GM19035 (cell line): ENCODE data around the gene QSOX1.

ENCODE experiments used
- ATAC-seq: cut with Tn5 transposase; IDR thresholded peaks from one replicate; pipeline ENCODE4 v1.9.1; 2021; ENCODE audit not compliant: unreplicated experiment

The QSOX1 gene

DNA sequence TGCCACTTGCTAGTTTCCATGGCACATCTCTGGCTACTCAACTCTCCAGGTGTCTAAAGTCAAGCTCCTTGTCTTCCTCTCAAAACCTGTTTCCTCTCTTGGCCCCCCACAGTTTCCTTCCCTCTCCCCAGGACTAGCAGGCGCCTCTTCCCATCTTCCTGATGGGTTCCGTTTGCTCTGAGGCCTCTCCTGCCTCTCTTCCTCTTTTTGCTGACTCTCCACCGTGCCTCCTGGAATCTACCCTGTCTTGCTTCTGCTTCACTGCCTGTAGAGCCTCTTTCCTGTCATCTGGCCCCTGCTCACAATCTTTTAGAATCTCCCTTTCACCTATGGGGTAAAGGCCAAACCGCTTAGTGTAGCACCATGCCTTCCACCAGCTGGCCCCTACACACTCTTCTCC, 53.6 kb downstream of the QSOX1 start:
- no peak for ATAC-seq

- ATAC-seq: no peak
Observed at GRCh38 chr1:180210008-180210620, 55.4 kb downstream of the QSOX1 start.

GRCh38 chr1:180211156-180211859, 56.6 kb downstream of the QSOX1 start:
- no peak for ATAC-seq

DNA sequence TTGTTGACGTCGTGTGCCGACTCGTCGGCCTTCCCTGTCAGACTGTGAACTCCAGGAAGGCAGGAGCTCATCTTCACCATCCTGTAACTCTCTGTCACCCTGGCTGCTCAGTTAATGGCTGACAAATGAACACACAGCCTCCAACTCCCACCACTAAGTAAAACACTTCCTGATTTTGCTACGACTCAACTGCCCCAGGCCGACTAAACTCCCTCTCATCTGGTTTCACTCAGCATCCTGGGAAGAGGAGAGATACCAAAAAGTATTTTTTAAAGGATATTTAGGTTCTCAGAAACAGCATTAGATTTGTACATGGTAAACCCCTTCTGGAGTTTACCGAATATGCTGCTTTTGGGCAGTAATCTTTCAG, 57.2 kb downstream of the QSOX1 start:
- no peak for ATAC-seq

GRCh38 chr1:180213401-180214170, 58.9 kb downstream of the QSOX1 start:
- ATAC-seq: no peak

DNA sequence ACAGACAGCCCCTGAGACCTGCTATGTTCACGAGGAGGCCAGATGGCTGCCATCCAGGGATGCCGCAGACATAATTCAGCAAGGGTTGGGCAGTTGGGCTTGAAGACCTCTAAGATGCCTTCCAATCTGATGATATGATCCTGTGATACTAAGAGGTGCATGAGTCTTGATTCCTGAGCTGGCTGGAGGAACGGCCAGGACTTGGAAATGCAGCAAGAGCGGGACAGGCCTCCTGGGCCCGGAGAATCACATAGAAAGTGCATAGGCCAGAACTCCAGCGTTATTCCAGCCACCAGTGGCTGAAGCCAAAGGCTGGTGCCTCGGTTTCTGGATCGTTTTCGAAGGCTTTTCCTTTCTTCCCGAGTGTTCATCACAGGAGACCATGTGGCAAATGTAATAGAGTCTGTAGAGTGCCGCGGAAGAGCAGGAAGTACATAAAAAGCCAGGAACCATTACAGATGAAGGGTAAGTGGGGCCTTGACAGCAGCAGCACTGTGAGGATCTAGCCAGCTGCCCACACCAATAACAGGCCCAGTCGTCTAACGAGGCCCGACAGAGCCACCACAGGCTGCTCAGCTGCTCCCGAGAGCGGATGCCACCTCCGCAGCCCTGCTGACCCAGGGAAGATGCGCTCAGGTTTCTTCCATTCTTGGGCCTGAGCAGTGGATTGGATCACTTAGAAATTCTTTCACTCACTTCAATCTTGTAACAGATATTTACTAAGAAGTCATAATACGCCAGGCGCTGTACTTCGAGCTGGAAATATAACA, 61.4 kb downstream of the QSOX1 start:
- ATAC-seq: no peak

DNA sequence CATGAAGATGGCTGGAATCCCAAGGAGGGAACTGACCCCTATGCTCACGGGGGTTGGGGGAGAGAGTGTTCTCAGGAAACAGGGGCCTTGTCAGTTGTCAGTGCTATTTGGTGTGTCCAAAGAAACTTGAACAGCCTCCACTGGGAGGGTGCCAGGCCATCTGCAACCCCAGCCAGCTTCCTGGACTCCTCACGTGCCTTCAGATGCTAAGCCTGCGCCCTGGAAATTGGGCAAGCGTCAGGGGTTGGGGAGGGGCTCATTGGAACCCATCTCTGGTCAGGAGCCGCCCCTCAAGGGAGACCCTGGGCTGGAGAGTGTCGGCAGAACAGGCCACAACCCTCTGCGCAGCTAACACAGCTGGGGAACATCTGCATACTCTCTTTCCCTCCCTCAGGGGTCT, 62.3 kb downstream of the QSOX1 start:
- no peak for ATAC-seq

DNA sequence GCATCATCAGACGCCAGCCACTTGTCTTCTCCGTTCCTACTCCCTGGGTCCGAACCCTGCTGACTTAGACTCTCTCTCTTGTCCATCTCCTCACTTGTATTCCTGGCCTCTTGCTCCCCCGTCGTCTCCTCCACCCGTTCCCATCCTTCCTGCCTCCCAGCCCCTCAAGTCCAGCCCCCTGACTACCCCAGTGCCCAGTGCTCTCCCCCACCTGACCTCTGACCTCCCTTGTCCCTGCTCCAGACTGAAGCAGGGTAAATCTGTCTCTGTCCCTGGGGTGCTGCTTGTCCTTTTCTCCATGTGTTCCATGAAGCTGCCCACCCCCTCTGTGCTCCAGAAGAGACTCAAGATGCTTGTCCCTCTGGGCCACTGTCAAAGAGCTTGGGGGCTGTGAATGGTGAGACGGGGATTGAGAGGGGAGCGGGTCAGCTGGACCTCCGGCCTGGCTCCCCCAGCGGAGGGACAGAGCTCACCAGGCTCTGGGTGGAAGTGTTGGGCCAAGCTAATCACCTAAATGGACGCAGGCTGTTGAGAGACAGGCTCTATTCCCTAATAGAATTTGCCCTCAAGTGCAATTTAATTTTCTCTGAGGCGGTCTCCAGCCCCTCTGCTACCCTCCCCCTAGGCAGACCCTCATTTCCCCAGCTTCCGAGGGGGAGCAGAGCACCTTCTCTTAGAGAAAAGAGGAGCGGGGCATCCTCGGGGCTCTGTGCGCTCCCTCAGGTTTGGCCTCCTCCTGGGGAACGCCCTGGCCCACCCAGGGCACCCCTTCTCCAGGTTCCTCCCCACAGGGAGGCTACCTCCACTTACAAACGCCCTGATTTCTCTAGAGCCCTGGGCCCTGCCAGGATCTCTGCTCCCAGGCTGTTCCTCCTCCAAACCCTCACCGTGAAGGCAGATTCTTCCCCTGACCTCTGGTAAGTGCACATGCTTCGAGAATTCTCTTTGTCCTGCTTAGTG, 64.4 kb downstream of the QSOX1 start:
- no peak for ATAC-seq

- ATAC-seq: no peak
Observed at GRCh38 chr1:180219776-180220175, 65.1 kb downstream of the QSOX1 start.

- no peak for ATAC-seq
Observed at GRCh38 chr1:180221462-180221861, 66.8 kb downstream of the QSOX1 start.

DNA sequence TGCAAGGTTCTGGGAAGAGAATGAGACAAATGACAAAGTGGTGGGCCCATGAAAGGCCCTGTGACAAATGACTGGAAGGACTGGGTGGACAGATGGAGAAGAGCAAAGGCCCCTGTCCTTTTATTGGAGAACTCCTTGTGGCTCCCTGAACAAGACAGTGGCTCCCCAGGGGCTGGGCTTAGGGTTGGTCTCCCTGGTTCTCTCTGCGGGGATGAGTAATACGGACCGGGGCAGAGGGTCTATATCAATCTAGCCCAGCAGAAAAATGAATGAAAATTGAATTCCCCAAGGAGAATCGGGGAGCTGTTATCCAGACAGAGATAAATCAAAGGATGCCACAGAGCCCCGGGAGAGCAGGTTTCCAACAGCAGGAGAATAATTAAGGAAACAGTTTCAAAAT, 70.2 kb downstream of the QSOX1 start:
- ATAC-seq: no peak

- no peak for ATAC-seq
Observed at GRCh38 chr1:180225403-180225802, 70.7 kb downstream of the QSOX1 start.

DNA sequence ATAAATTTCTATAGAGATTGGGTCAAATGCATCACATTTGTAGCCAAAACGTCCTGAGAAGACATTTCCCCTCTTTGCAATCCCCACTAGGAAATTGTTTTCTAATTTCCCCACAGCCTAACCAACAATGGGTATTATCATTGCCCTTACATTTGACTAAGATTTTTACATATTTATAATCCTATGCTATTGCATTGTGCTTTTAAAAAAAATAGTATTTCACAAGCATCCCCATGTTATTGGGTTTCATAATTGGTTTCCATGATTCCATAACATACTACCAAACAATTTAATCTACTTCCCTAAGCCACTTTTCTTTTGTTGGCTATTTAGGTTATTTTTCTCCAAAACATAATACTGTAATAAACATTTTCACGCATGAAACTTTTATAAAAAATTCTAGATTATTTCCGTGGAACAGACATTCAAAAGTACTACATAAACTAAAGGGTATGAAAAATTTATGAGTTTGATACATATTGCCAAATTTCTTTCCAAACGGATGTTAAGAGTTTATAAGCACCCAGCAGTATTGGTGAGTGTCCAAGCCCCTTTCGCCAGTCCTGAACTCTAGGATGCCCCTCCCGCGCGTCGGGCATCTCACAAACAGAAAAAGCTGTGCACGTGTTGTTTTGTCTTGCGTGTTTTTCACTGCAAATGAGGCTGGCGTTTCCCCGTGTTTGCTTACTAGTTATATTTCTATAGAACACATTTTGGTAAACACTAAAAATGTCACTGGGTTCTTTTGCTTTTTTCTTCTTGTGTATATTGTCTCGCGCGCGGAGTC, 73.4 kb downstream of the QSOX1 start:
- no peak for ATAC-seq

DNA sequence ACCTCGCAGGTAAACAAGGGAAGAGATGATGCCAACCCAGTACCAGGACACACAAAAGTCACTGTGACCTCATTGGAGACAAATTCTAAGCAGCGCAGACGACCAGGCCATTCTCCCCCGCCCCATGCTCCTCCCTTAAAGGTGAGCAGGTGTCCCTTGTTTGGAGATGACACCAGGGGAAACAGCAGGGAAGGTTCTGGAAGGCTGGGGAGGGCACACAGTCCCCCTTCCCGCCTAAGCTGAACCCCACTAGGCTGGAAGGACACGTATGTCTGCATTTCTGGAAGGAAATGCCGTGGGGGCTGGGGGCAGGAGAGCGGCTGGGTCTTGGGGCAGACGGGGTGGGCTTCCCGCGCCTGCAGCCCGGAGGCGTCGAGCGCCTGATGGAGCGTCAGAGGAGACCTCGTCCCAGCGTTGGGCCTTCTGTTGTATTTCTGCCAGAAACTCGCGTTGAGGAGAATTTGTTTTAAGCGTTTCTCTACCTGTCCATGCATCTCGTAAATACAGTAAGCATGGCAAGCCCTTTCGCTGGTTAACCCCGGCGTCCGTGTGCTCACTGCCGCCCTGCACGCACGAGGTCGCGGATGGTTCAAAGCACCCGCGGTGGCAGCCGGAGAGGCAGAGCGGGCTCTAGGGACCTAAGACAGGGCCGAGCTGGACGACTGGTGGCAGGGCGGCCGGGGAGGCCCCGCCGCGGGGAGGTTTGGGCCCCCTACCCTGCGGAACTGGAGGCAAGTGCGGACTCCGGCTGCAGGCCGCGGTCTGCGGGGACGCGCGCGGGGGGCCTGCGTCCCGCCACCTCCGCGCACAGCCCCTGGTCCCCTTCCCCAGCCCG, 74.2 kb downstream of the QSOX1 start:
- ATAC-seq: peak; percentile 23

DNA sequence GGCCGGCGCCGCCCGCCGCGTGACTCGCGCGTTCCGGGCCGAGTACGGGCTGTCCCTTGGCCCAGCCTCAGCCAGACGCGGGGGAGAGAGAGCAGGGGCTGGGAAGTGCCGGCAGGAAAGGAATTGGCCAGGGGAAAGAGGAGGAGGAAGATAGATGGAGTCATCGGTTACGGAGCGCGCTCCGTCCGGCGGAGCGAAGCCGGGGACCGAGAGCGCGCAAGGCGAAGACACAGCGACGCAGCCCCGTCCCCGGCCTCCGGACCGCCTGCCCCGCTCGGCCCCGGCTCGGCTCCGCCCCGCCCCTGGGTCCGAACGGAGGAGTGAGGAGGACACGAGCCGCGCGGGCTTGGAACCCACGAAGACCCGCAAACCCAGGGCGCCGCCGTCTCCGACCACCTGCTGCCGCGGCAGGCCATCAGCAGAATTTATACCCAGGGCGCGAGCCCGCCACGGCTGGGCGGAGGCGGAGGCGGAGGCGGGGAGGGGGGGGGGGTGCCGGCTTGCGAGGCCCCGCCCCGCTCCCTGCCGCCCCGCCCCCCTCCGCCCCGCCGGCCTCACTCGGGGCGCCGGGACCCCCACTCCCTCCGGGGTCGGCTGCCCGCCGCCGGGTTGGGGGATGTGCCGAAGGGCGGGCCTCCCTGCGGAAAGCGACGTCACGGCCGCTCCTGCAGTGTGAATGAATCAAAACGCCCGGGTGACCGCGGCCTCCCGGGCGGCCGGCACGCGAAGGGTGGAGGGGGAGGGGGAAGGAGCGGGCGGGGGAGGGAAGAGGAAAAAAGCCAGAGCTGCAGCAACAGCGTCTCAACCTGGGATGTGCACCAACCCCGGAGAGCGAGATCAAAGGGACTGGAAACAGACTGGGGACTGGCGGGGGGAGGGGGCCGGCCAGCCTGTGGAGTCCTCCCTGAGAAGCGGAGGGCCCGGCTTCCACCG, 75.1 kb downstream of the QSOX1 start, which contains the start of gene LHX4:
Gene LHX4, plus strand, starts transcription at position 782 of the 933 bp plus-strand sequence. CDS start 266 bp downstream, outside the sequence.
- ATAC-seq: peak; percentile 44

- ATAC-seq: peak; percentile 19
Observed at GRCh38 chr1:180230416-180230790, 75.7 kb downstream of the QSOX1 start.

- ATAC-seq: no peak
Observed at GRCh38 chr1:180230791-180231505, 76.3 kb downstream of the QSOX1 start.
